NT2/D1 (cell line): ENCODE measurements around the gene RBFOX1.

ENCODE experiments used
- SUZ12 ChIP-seq: IDR thresholded peaks from 2 replicates; pipeline ENCODE4 v1.6.1; 2011; ENCODE audit not compliant: insufficient read length, insufficient read depth; ENCODE audit errors: extremely low read depth
- YY1 ChIP-seq: IDR thresholded peaks from 2 replicates; pipeline ENCODE4 v1.6.1; 2011; ENCODE audit not compliant: insufficient read length, insufficient read depth
- ZNF274 ChIP-seq: IDR thresholded peaks from 2 replicates; pipeline ENCODE4 v1.6.1; 2011; ENCODE audit warnings: mild to moderate bottlenecking, low read depth, low read length

DNA sequence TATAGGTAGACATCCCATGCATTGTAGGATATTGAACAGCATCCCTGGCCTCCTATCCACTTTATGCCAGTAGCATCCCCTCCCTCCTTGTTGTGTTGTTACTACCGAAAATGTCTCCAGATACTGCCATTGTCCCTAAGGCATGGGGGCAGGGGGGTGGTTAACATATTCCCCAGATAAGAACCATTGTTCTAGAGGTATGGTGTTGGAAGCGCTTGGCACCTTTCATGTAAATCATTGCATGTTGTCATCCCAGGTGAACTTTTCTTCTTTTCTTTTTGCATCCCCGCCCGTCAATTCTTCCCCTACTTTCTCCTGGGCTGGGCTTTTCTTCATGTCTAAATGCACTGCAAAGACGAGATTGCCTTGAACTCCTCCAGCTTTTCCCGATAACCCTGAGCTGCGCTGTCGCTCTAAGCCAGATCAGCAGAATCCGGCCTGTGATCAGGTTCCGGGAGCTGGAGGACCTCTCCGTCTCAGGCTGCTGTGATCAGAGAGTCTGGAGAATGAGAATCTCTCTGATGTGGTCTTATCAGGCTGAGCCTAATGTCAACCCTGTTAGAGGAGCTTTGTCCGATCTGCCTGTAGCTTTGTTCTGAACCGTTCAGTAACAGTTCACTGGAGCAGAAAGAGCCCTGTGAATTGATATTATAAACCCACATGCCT, 76.2 kb downstream of the RBFOX1 start:
- TF ChIP-seq YY1 (no peak), ZNF274 (no peak), SUZ12 (no peak)
